GM12864 (cell line): ENCODE data around the gene SSR2.
A peak's percentile ranks its signal among the peaks of the same experiment; 100 is the strongest.

ENCODE experiments used
- DNase-seq: peaks from one replicate; pipeline ENCODE4 v3.0.0-alpha.2; 2011; ENCODE audit warnings: low read depth
- H3K4me3 ChIP-seq: 2 replicates; pipeline ENCODE4 v1.5.1; 2011; ENCODE audit warnings: mild to moderate bottlenecking, low read depth, low read length, control low read depth
- TF ChIP-seq, protein P1 (sequence below): IDR thresholded peaks from 2 replicates; pipeline ENCODE4 v1.5.1; 2011; ENCODE audit warnings: low read depth, mild to moderate bottlenecking, moderate library complexity, low read length, control low read depth, inconsistent platforms; ENCODE audit errors: missing control alignments

Gene SSR2

DNA sequence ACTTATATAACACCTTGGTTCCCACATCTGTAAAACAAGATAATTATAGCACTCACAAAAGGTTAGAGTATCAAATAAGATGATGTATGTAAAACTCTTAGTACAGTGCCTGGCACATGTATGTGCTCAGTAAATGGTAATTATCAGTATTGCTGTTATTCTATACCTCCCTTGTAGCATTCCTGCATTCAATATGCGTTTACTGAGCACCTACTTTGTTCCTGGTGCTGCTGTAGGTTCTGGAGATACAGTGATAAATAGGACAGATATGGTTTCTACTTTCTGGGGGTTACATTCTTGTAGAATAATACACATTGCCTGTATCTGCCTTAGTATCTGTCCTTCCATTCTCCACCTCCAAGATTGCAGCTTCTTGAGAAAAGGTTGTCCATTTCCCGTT is 1.2 kb upstream of the SSR2 start:
- TF ChIP-seq, protein P1, sequence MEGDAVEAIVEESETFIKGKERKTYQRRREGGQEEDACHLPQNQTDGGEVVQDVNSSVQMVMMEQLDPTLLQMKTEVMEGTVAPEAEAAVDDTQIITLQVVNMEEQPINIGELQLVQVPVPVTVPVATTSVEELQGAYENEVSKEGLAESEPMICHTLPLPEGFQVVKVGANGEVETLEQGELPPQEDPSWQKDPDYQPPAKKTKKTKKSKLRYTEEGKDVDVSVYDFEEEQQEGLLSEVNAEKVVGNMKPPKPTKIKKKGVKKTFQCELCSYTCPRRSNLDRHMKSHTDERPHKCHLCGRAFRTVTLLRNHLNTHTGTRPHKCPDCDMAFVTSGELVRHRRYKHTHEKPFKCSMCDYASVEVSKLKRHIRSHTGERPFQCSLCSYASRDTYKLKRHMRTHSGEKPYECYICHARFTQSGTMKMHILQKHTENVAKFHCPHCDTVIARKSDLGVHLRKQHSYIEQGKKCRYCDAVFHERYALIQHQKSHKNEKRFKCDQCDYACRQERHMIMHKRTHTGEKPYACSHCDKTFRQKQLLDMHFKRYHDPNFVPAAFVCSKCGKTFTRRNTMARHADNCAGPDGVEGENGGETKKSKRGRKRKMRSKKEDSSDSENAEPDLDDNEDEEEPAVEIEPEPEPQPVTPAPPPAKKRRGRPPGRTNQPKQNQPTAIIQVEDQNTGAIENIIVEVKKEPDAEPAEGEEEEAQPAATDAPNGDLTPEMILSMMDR, result no peak
- no peak for DNase-seq
- H3K4me3 ChIP-seq, result no peak overlapping the region

DNA sequence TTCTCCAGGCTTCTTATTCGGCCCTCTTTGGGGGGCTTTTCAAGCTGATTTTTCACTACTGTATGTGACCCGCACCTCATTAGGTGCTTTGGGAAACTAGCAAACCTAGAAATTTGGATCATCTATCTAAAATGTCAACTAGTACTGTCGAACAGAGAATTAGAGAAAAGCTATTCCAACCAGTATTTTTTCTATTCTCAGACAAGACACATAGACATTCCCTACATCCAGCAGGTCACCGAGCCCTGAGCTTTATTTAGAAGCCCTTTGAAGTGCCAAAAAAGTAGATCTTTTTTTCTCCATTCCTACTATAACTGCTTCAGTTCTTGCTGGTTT is 310 bp upstream of the SSR2 start:
- TF ChIP-seq, protein P1, result no peak
- DNase-seq, result no peak
- no peak overlapping the region; the same call in 1 of the 2 replicates for H3K4me3 ChIP-seq

DNA sequence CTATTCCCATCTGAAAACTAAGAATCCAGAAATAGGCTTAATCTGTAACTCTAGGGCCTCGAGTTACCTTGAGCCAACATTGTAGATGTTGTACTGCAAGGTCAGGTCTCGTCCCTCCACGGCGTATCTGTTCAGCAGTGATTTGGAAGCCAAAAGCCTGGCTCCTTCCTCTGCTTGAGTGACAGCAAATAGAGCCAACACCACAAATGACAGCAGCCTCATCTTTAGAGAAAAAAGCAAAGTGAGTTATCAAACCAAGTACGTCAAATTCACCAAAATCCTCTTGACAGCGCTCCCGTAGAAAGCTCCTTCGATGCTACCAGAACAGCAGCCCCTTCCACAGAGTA is 832 bp downstream of the SSR2 start:
- H3K4me3 ChIP-seq, result peak overlapping the region; percentile 84
- TF ChIP-seq, protein P1, result no peak
- DNase-seq, result no peak

DNA sequence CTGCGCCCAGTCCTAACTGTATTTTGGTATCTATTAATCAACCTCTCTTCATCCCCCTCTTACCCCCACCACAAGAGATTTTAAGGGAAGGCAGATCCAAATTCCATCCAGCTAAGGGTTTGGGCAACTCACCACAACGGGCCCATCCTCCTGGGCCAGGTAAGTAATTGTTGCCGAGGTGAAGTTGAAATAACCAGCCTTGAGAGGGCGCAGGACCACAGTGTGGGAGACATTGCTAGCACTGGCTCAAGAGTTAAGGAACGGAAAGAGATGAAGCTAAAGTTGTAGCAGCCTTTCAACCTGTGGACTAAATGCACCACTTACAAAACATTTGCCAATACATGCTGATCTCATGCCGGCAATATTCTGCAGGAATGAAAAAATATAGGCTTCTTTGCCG is 5.9 kb downstream of the SSR2 start:
- TF ChIP-seq, protein P1, result no peak
- DNase-seq, result no peak
- H3K4me3 ChIP-seq, result no peak overlapping the region

DNA sequence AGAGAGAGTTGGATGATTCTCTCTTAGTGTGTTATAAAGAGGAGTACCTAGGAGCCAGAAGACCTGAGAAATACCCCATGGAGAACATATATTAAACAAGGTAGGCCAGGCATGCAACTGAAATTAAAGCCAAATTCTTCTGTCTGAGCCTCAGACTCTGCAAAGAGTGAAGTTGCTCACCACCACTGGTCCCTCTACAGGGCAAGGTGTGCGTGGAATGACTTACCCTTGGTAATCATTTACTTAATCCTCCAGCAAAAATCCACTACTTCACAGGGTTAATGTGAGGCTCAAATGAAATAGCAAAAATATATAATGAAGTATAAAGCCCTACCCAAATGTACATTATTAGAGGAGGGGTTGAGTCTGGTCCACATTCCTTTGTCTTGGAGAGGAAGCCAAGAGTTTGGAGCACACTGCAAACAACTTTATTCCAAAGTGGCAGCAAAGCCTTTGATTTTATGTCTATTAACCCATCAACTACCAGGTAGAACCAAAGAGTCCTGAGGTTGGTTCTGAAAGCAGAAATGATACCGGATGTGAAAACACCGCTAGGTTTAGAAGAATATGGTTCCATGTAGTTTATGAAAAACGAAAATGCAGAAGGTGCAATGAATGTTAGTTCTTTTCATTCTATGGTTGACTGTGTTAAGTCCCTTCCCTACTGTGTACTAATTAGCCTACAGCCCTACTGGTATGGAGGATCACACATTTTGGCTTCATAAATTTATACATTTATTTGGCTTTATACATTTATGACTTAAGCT is 8.5 kb downstream of the SSR2 start:
- TF ChIP-seq, protein P1, result peak; percentile 6
- DNase-seq, result peak; percentile 65
- no peak overlapping the region; the same call in 1 of the 2 replicates for H3K4me3 ChIP-seq

DNA sequence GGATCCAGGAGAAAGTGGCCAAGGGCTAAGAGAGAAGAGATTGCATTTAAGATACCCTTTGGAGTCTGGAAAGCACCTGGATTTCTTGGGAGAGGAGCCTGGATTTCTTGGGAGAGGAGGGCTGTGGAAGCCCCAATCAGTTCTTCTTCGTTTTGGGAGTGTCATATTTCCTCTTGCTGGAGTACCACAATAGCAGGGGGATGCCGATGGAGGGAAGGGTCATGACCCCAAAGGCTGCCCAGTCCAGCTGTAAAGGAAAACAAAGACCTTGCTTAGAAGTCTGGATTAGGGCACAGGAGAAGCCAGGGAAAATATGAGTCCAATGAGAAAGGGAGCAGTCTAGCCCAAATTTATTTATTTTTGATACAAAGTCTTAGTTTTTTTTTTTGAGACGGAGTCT is 11.3 kb downstream of the SSR2 start:
- TF ChIP-seq, protein P1, result no peak
- DNase-seq, result no peak
- no peak overlapping the region for H3K4me3 ChIP-seq
